Endodermal cell (in vitro differentiated cells): Measurements from ENCODE around the gene SYNDIG1. TPM values are rescaled to one million over a fixed set of nuclear protein-coding genes. Genes with fewer than 3 reads are reported as not detected.

Experiments used
- DNase-seq: peaks from one replicate; pipeline ENCODE4 v3.0.0-alpha.2; 2017
- H3K27ac ChIP-seq: 2 replicates; pipeline ENCODE4 v1.5.1; 2013; ENCODE audit warnings: mild to moderate bottlenecking, low read depth, low read length, moderate library complexity
- H3K27me3 ChIP-seq: 2 replicates; pipeline ENCODE4 v1.6.1; 2013; ENCODE audit warnings: mild to moderate bottlenecking, low read length, moderate library complexity; ENCODE audit not compliant: insufficient read depth, control insufficient read depth, poor library complexity, severe bottlenecking
- H3K36me3 ChIP-seq: 2 replicates; pipeline ENCODE4 v1.7.0; 2013; ENCODE audit warnings: mild to moderate bottlenecking, low read length, moderate library complexity; ENCODE audit not compliant: control insufficient read depth, insufficient read depth
- H3K4me1 ChIP-seq: one replicate; pipeline ENCODE4 v1.7.0; 2013; ENCODE audit warnings: low read length; ENCODE audit not compliant: control insufficient read depth, insufficient read depth
- H3K4me3 ChIP-seq: 2 replicates; pipeline ENCODE4 v1.5.1; 2013; ENCODE audit warnings: mild to moderate bottlenecking, low read length, moderate library complexity
- H3K9ac ChIP-seq: 2 replicates; pipeline ENCODE4 v1.6.1; 2013; ENCODE audit warnings: mild to moderate bottlenecking, low read length, moderate library complexity; ENCODE audit not compliant: poor library complexity, severe bottlenecking; ENCODE audit errors: extremely low read depth
- H3K9me3 ChIP-seq: 2 replicates; pipeline ENCODE4 v1.6.1; 2013; ENCODE audit warnings: mild to moderate bottlenecking, low read length, moderate library complexity; ENCODE audit not compliant: control insufficient read depth
- H3K27ac Mint-ChIP-seq: 2 replicates; pipeline ENCODE4 v1.8.0; 2020; ENCODE audit warnings: mixed read lengths
- H3K27me3 Mint-ChIP-seq: 2 replicates; pipeline ENCODE4 v1.8.0; 2021; ENCODE audit warnings: mild to moderate bottlenecking, mixed read lengths; ENCODE audit not compliant: insufficient read depth
- H3K36me3 Mint-ChIP-seq: 2 replicates; pipeline ENCODE4 v1.8.0; 2020; ENCODE audit warnings: low read depth, mixed read lengths
- H3K4me1 Mint-ChIP-seq: 2 replicates; pipeline ENCODE4 v1.8.0; 2020; ENCODE audit warnings: mixed read lengths
- H3K4me3 Mint-ChIP-seq: 2 replicates; pipeline ENCODE4 v1.8.0; 2020; ENCODE audit warnings: mild to moderate bottlenecking, moderate library complexity, mixed read lengths
- H3K9me3 Mint-ChIP-seq: 2 replicates; pipeline ENCODE4 v1.8.0; 2020; ENCODE audit warnings: mild to moderate bottlenecking, mixed read lengths
- CTCF ChIP-seq: fragments of 200-600 bp; sonication (generic); conservative IDR thresholded peaks from 2 replicates; pipeline ENCODE4 v1.5.0; 2021; ENCODE audit warnings: antibody characterized with exemption, mild to moderate bottlenecking
- WGBS, 2 experiments: methylation state at CpG; one replicate each; pipeline versions ENCODE4 v1.1.5 to v1.1.7; 2013; ENCODE audit warnings: missing lambda C conversion rate in 2 of 2, mixed read lengths in 1 of 2; ENCODE audit not compliant: insufficient coverage in 1 of 2, insufficient read length in 1 of 2; 5-methylcytosine and 5-hydroxymethylcytosine counted together
- total RNA-seq, 2 donors: library from RNA; stranded (reverse); fragmentation: NEBNext Ultra II Directional in 1 of 2; extraction: Animal tissue kit (Norgen Biotek cat#: 25700) in 1 of 2; gene quantifications; 2 replicates in 1 of 2; 3 replicates in 1 of 2; pipeline ENCODE4 v1.2.1, GENCODE V29; 2021

SYNDIG1 gene
- total RNA-seq, 2 donors from 2014 or later: 5.5 to 6.8 TPM

- H3K27ac Mint-ChIP-seq: no peak overlapping the region
- peaks cover 3% of the 10 kb centered on the region for H3K4me1 Mint-ChIP-seq
- no peak for DNase-seq
- no peaks in the 10 kb centered on the region for H3K36me3 Mint-ChIP-seq
- H3K27me3 ChIP-seq: no peaks in the 10 kb centered on the region
- H3K9me3 ChIP-seq: no peaks in the 10 kb centered on the region
- peaks cover 21% of the 10 kb centered on the region for H3K27me3 Mint-ChIP-seq
- H3K27ac ChIP-seq: no peak overlapping the region
- H3K4me1 ChIP-seq: no peaks in the 10 kb centered on the region
- H3K9ac ChIP-seq: no peak overlapping the region
- no peak overlapping the region for H3K4me3 Mint-ChIP-seq
- TF ChIP-seq CTCF: no peak
- WGBS, 2 experiments: 94% methylated on average over 2 of the region's 9 CpGs; no CpG with 5 or more reads in 1 of the 2 experiments
- no peaks in the 10 kb centered on the region for H3K9me3 Mint-ChIP-seq
- H3K4me3 ChIP-seq: no peak overlapping the region
- H3K36me3 ChIP-seq: no peaks in the 10 kb centered on the region
Measured at GRCh38 chr20:24668384-24668702, 198.9 kb downstream of the SYNDIG1 start.

GRCh38 chr20:24668791-24669190 is 199.4 kb downstream of the SYNDIG1 start:
- no peaks in the 10 kb centered on the region for H3K4me1 ChIP-seq
- no peaks in the 10 kb centered on the region for H3K27me3 ChIP-seq
- Mint-ChIP-seq H3K27ac (no peak overlapping the region), H3K4me3 (no peak overlapping the region), H3K9me3 (no peaks in the 10 kb centered on the region), H3K27me3 (peaks cover 20% of the 10 kb centered on the region), H3K4me1 (peaks cover 3% of the 10 kb centered on the region), H3K36me3 (no peaks in the 10 kb centered on the region)
- no peak overlapping the region for H3K4me3 ChIP-seq
- no peaks in the 10 kb centered on the region for H3K36me3 ChIP-seq
- H3K9me3 ChIP-seq: no peaks in the 10 kb centered on the region
- no peak overlapping the region for H3K27ac ChIP-seq
- TF ChIP-seq CTCF: no peak
- no peak for DNase-seq
- WGBS, 2 experiments: 94 to 100% methylated on average over 5 of the region's 5 CpGs
- H3K9ac ChIP-seq: no peak overlapping the region

- 92 to 100% methylated on average over 3 to 7 of the region's 7 CpGs for WGBS, 2 experiments
- H3K27ac Mint-ChIP-seq: no peak overlapping the region
Measured at GRCh38 chr20:24669701-24670100, 200.3 kb downstream of the SYNDIG1 start.

More at GRCh38 chr20:24669701-24670100, 200.3 kb downstream of the SYNDIG1 start:
- no peaks in the 10 kb centered on the region for H3K36me3 ChIP-seq
- no peak overlapping the region for H3K9ac ChIP-seq
- peaks cover 3% of the 10 kb centered on the region for H3K4me1 Mint-ChIP-seq
- no peak overlapping the region for H3K4me3 ChIP-seq
- H3K9me3 Mint-ChIP-seq: no peaks in the 10 kb centered on the region
- H3K9me3 ChIP-seq: no peaks in the 10 kb centered on the region
- no peak for DNase-seq
- no peak overlapping the region for H3K4me3 Mint-ChIP-seq
- peaks cover 22% of the 10 kb centered on the region for H3K27me3 Mint-ChIP-seq
- H3K27me3 ChIP-seq: no peaks in the 10 kb centered on the region
- no peaks in the 10 kb centered on the region for H3K4me1 ChIP-seq
- no peaks in the 10 kb centered on the region for H3K36me3 Mint-ChIP-seq
- TF ChIP-seq CTCF: no peak
- H3K27ac ChIP-seq: no peak overlapping the region
